Prostate gland (tissue), 2 donors: ENCODE measurements around the gene TUBB3. TPM values are rescaled to one million over a fixed set of nuclear protein-coding genes. Genes with fewer than 3 reads are reported as not detected.

Experiments used
- DNase-seq: peaks from one replicate; pipeline ENCODE4 v3.0.0-alpha.2; 2019; ENCODE audit warnings: low spot score
- H3K27ac ChIP-seq, 2 donors: fragments of 200-600 bp; sonication (generic); 2 replicates each; pipeline ENCODE4 v1.5.1; 2017 to 2019
- H3K27me3 ChIP-seq: fragments of 200-600 bp; sonication (generic); replicated peaks from 2 replicates; pipeline ENCODE4 v1.5.1; 2019; ENCODE audit not compliant: insufficient read depth
- H3K36me3 ChIP-seq, 2 donors: fragments of 200-600 bp; sonication (generic); 1 replicate in 1 of 2; 2 replicates in 1 of 2; pipeline versions ENCODE4 v1.5.1 to v1.8.1; 2017 to 2019
- H3K4me1 ChIP-seq: fragments of 200-600 bp; sonication (generic); replicated peaks from 2 replicates; pipeline ENCODE4 v1.5.1; 2019
- H3K4me3 ChIP-seq, 2 donors: fragments of 200-600 bp; sonication (generic); 2 replicates each; pipeline ENCODE4 v1.5.1; 2017 to 2019
- H3K9me3 ChIP-seq: fragments of 200-600 bp; sonication (generic); 2 replicates; pipeline ENCODE4 v1.5.1; 2017
- CTCF ChIP-seq, 4 experiments: fragments of 200-600 bp in 2 of 4; fragments of 450-650 bp in 2 of 4; sonication (generic) in 2 of 4; IDR thresholded peaks; 1 replicate in 3 of 4; 2 replicates in 1 of 4; pipeline ENCODE4 v1.5.1; 2016 to 2019; ENCODE audit warnings: antibody characterized with exemption in 4 of 4, mild to moderate bottlenecking in 2 of 4, moderate library complexity in 2 of 4
- POLR2A ChIP-seq: fragments of 450-650 bp; IDR thresholded peaks from one replicate; pipeline ENCODE4 v1.6.1; 2016; ENCODE audit warnings: antibody characterized with exemption, mild to moderate bottlenecking
- POLR2AphosphoS5 ChIP-seq: sonication (generic); formaldehyde crosslinking; IDR thresholded peaks from one replicate; pipeline ENCODE4 v1.6.1; 2017; ENCODE audit warnings: antibody characterized with exemption
- WGBS: methylation state at CpG from one replicate; pipeline ENCODE4 v1.1.5; 2018; 5-methylcytosine and 5-hydroxymethylcytosine counted together
- intact Hi-C: fragments of 100-400 bp; cut with DNase I; formaldehyde crosslinking; loops from one replicate; pipeline ENCODE4 v1.14.2; 2022
- total RNA-seq, 2 donors: library from RNA; depleted of rRNA; stranded (reverse); fragments of >200 nt; gene quantifications; one replicate each; pipeline ENCODE4 v1.1.0, GENCODE V29; 2016

Gene TUBB3
- total RNA-seq, 2 donors from 2014 or later = 0.82 to 20.7 TPM

GRCh38 chr16:89958068-89958467, 34.9 kb downstream of the TUBB3 start:
- intact Hi-C loops = no loop called here
- no peak for DNase-seq
- Histone ChIP-seq H3K27me3 (no peaks in the 10 kb centered on the region), H3K4me3 (no peak overlapping the region), H3K4me1 (no peaks in the 10 kb centered on the region), H3K9me3 (no peaks in the 10 kb centered on the region), H3K27ac (no peak overlapping the region), H3K36me3 (peaks cover 0 to 10% of the 10 kb centered on the region in 2 donors)
- 90% methylated on average over 7 of the region's 7 CpGs for WGBS
- TF ChIP-seq POLR2AphosphoS5 = no peak
- no peak for TF ChIP-seq POLR2A
- TF ChIP-seq CTCF (IDR thresholded peaks at IDR 0.05) = no peak

GRCh38 chr16:89958596-89958995, 35.5 kb downstream of the TUBB3 start:
- DNase-seq = no peak
- intact Hi-C loops = no loop called here
- no peak overlapping the region for H3K4me3 ChIP-seq
- no peaks in the 10 kb centered on the region for H3K9me3 ChIP-seq
- peaks cover 0 to 10% of the 10 kb centered on the region in 2 donors for H3K36me3 ChIP-seq
- WGBS = 98% methylated on average over 10 of the region's 10 CpGs
- TF ChIP-seq CTCF (IDR thresholded peaks at IDR 0.05) (no peak), POLR2AphosphoS5 (no peak), POLR2A (no peak)
- H3K4me1 ChIP-seq = no peaks in the 10 kb centered on the region
- no peak overlapping the region for H3K27ac ChIP-seq
- H3K27me3 ChIP-seq = no peaks in the 10 kb centered on the region

GRCh38 chr16:89960966-89961365, 37.8 kb downstream of the TUBB3 start:
- peaks cover 0 to 10% of the 10 kb centered on the region in 2 donors for H3K36me3 ChIP-seq

GRCh38 chr16:89961920-89962319, 38.8 kb downstream of the TUBB3 start:
- peaks cover 0 to 6% of the 10 kb centered on the region in 2 donors for H3K36me3 ChIP-seq
- H3K4me3 ChIP-seq = no peak overlapping the region
- no peaks in the 10 kb centered on the region for H3K9me3 ChIP-seq
- DNase-seq = no peak
- no peak for TF ChIP-seq CTCF (IDR thresholded peaks at IDR 0.05)
- no peak for TF ChIP-seq POLR2A
- no peak for TF ChIP-seq POLR2AphosphoS5
- no peaks in the 10 kb centered on the region for H3K27me3 ChIP-seq
- no peaks in the 10 kb centered on the region for H3K4me1 ChIP-seq
- no peak overlapping the region for H3K27ac ChIP-seq
- intact Hi-C loops = no loop called here
- 93% methylated on average over 18 of the region's 23 CpGs for WGBS

More at GRCh38 chr16:89960966-89961365, 37.8 kb downstream of the TUBB3 start:
- 93% methylated on average over 13 of the region's 13 CpGs for WGBS
- TF ChIP-seq POLR2AphosphoS5 (no peak), CTCF (IDR thresholded peaks at IDR 0.05) (no peak), POLR2A (no peak)
- DNase-seq = no peak
- H3K27ac ChIP-seq = no peak overlapping the region
- no peaks in the 10 kb centered on the region for H3K27me3 ChIP-seq
- intact Hi-C loops = no loop called here
- no peaks in the 10 kb centered on the region for H3K9me3 ChIP-seq
- no peaks in the 10 kb centered on the region for H3K4me1 ChIP-seq
- H3K4me3 ChIP-seq = no peak overlapping the region

- TF ChIP-seq POLR2A = no peak
- TF ChIP-seq CTCF (IDR thresholded peaks at IDR 0.05) = no peak
- TF ChIP-seq POLR2AphosphoS5 = no peak
- Histone ChIP-seq H3K4me3 (no peak overlapping the region), H3K27me3 (no peaks in the 10 kb centered on the region), H3K36me3 (no peaks in the 10 kb centered on the region), H3K9me3 (no peaks in the 10 kb centered on the region), H3K4me1 (no peaks in the 10 kb centered on the region), H3K27ac (no peak overlapping the region)
- intact Hi-C loops = no loop called here
- 84% methylated on average over 26 of the region's 26 CpGs for WGBS
- DNase-seq = no peak
Measured at GRCh38 chr16:89962754-89963498, 39.8 kb downstream of the TUBB3 start.
